ENCODE results near the gene SMIM38. TPM values are rescaled to one million over a fixed set of nuclear protein-coding genes. Genes with fewer than 3 reads are reported as not detected.

The SMIM38 gene
- total RNA-seq, 1 donor from 2014 or later: not detected

- no peak for DNase-seq (ENCODE audit: low spot score)
- Mint-ChIP-seq H3K27ac (ENCODE audit: unreplicated experiment) (no peak overlapping the region), H3K27me3 (ENCODE audit: unreplicated experiment) (no peaks in the 10 kb centered on the region), H3K4me3 (ENCODE audit: unreplicated experiment) (no peak overlapping the region), H3K4me1 (ENCODE audit: unreplicated experiment) (no peaks in the 10 kb centered on the region), H3K9me3 (ENCODE audit: unreplicated experiment) (no peaks in the 10 kb centered on the region), H3K36me3 (ENCODE audit: low read depth, unreplicated experiment) (no peaks in the 10 kb centered on the region)
- no peak for TF ChIP-seq CTCF (IDR thresholded peaks at IDR 0.05; ENCODE audit: unreplicated experiment)
These were observed 15.1 kb upstream of the SMIM38 start for GRCh38 chr11:69140635-69141034.

- no peaks in the 10 kb centered on the region for H3K9me3 Mint-ChIP-seq (ENCODE audit: unreplicated experiment)
- H3K4me3 Mint-ChIP-seq (ENCODE audit: unreplicated experiment): no peak overlapping the region
- peaks cover 4% of the 10 kb centered on the region for H3K36me3 Mint-ChIP-seq (ENCODE audit: low read depth, unreplicated experiment)
- no peak overlapping the region for H3K27ac Mint-ChIP-seq (ENCODE audit: unreplicated experiment)
- no peak for DNase-seq (ENCODE audit: low spot score)
- no peak for TF ChIP-seq CTCF (IDR thresholded peaks at IDR 0.05; ENCODE audit: unreplicated experiment)
- H3K4me1 Mint-ChIP-seq (ENCODE audit: unreplicated experiment): no peaks in the 10 kb centered on the region
- no peaks in the 10 kb centered on the region for H3K27me3 Mint-ChIP-seq (ENCODE audit: unreplicated experiment)
These were observed 14.0 kb upstream of the SMIM38 start for GRCh38 chr11:69141742-69142141.

- H3K27ac Mint-ChIP-seq (ENCODE audit: unreplicated experiment): no peak overlapping the region
- DNase-seq (ENCODE audit: low spot score): no peak
- no peaks in the 10 kb centered on the region for H3K9me3 Mint-ChIP-seq (ENCODE audit: unreplicated experiment)
- no peaks in the 10 kb centered on the region for H3K27me3 Mint-ChIP-seq (ENCODE audit: unreplicated experiment)
- TF ChIP-seq CTCF (IDR thresholded peaks at IDR 0.05; ENCODE audit: unreplicated experiment): no peak
- H3K4me3 Mint-ChIP-seq (ENCODE audit: unreplicated experiment): no peak overlapping the region
- H3K36me3 Mint-ChIP-seq (ENCODE audit: low read depth, unreplicated experiment): peaks cover 4% of the 10 kb centered on the region
- H3K4me1 Mint-ChIP-seq (ENCODE audit: unreplicated experiment): no peaks in the 10 kb centered on the region
These were observed 12.8 kb upstream of the SMIM38 start for GRCh38 chr11:69142895-69143294.

GRCh38 chr11:69144316-69145049 lies 11.3 kb upstream of the SMIM38 start:
- no peak overlapping the region for H3K27ac Mint-ChIP-seq (ENCODE audit: unreplicated experiment)
- TF ChIP-seq CTCF (IDR thresholded peaks at IDR 0.05; ENCODE audit: unreplicated experiment): no peak
- no peak for DNase-seq (ENCODE audit: low spot score)
- H3K9me3 Mint-ChIP-seq (ENCODE audit: unreplicated experiment): no peaks in the 10 kb centered on the region
- peak overlapping the region; percentile 35 for H3K4me3 Mint-ChIP-seq (ENCODE audit: unreplicated experiment)
- no peaks in the 10 kb centered on the region for H3K4me1 Mint-ChIP-seq (ENCODE audit: unreplicated experiment)
- no peaks in the 10 kb centered on the region for H3K27me3 Mint-ChIP-seq (ENCODE audit: unreplicated experiment)
- peaks cover 10% of the 10 kb centered on the region for H3K36me3 Mint-ChIP-seq (ENCODE audit: low read depth, unreplicated experiment)

- no peak for DNase-seq (ENCODE audit: low spot score)
- Mint-ChIP-seq H3K4me3 (ENCODE audit: unreplicated experiment) (no peak overlapping the region), H3K27ac (ENCODE audit: unreplicated experiment) (no peak overlapping the region), H3K4me1 (ENCODE audit: unreplicated experiment) (no peaks in the 10 kb centered on the region), H3K9me3 (ENCODE audit: unreplicated experiment) (no peaks in the 10 kb centered on the region), H3K36me3 (ENCODE audit: low read depth, unreplicated experiment) (peaks cover 10% of the 10 kb centered on the region), H3K27me3 (ENCODE audit: unreplicated experiment) (peaks cover under 1% of the 10 kb centered on the region)
- no peak for TF ChIP-seq CTCF (IDR thresholded peaks at IDR 0.05; ENCODE audit: unreplicated experiment)
These were observed 10.7 kb upstream of the SMIM38 start for GRCh38 chr11:69145050-69145380.

All from endothelial cell (in vitro differentiated cells).